Caco-2 (cell line): Measurements from ENCODE around the gene CFAP97. TPM values are rescaled to one million over a fixed set of nuclear protein-coding genes. Genes with fewer than 3 reads are reported as not detected.

Source experiments
- BruUV-seq: library from RNA; stranded (reverse); fragments of 400-500 nt; replicated peaks from 2 replicates; lab custom pipeline; 2021; lab: Mats Ljungman, UMichigan
- CTCF ChIA-PET: fragments of 300-600 bp; sonication (Branson Sonifier 250); formaldehyde crosslinking; loops from one replicate; lab custom pipeline; 2022; ENCODE audit warnings: antibody characterized with exemption; lab: Charles Lee
- POLR2A ChIA-PET: fragments of 300-600 bp; sonication (Branson Sonifier 250); formaldehyde crosslinking; loops from one replicate; lab custom pipeline; 2022; ENCODE audit warnings: antibody characterized with exemption; lab: Charles Lee
- DNase-seq, 2 experiments: peaks; one replicate each; pipeline versions ENCODE4 v3.0.0 to v3.0.0-alpha.2; 2020 to 2022
- H3K27me3 ChIP-seq: replicated peaks from 2 replicates; pipeline ENCODE4 v1.6.0; 2011; ENCODE audit warnings: low read length; ENCODE audit not compliant: control insufficient read depth, insufficient read depth
- H3K36me3 ChIP-seq: 2 replicates; pipeline ENCODE4 v1.5.1; 2011; ENCODE audit warnings: low read length; ENCODE audit not compliant: control insufficient read depth, insufficient read depth
- H3K4me1 ChIP-seq: fragments of 250-450 bp; sonication (Bioruptor Pico); 2 replicates; pipeline ENCODE4 v1.5.1; 2020; ENCODE audit warnings: mild to moderate bottlenecking
- H3K4me3 ChIP-seq: 2 replicates; pipeline ENCODE4 v1.5.1; 2011; ENCODE audit warnings: low read depth, mild to moderate bottlenecking, control low read depth, low read length
- H3K9me3 ChIP-seq: fragments of 250-450 bp; sonication (Bioruptor Pico); 2 replicates; pipeline ENCODE4 v1.5.1; 2020; ENCODE audit warnings: mild to moderate bottlenecking, moderate library complexity
- H3K27ac Mint-ChIP-seq: one replicate; pipeline ENCODE4 v1.8.0; 2022; ENCODE audit warnings: mixed read lengths; ENCODE audit not compliant: unreplicated experiment
- H3K27me3 Mint-ChIP-seq: one replicate; pipeline ENCODE4 v1.8.0; 2022; ENCODE audit warnings: mixed read lengths; ENCODE audit not compliant: insufficient read depth, unreplicated experiment
- H3K36me3 Mint-ChIP-seq: one replicate; pipeline ENCODE4 v1.8.0; 2022; ENCODE audit warnings: mild to moderate bottlenecking, mixed read lengths; ENCODE audit not compliant: insufficient read depth, unreplicated experiment
- H3K4me1 Mint-ChIP-seq: one replicate; pipeline ENCODE4 v1.8.0; 2022; ENCODE audit warnings: low read depth, mixed read lengths; ENCODE audit not compliant: unreplicated experiment
- H3K4me3 Mint-ChIP-seq: one replicate; pipeline ENCODE4 v1.8.0; 2022; ENCODE audit warnings: mild to moderate bottlenecking, moderate library complexity, mixed read lengths; ENCODE audit not compliant: unreplicated experiment
- H3K9me3 Mint-ChIP-seq: one replicate; pipeline ENCODE4 v1.8.0; 2022; ENCODE audit warnings: mixed read lengths; ENCODE audit not compliant: unreplicated experiment
- CTCF ChIP-seq, 2 experiments: fragments of 200-600 bp in 1 of 2; IDR thresholded peaks; 1 replicate in 1 of 2; 2 replicates in 1 of 2; pipeline versions ENCODE4 v1.5.1 to v1.8.0; 2011 to 2022; ENCODE audit warnings: antibody characterized with exemption in 1 of 2, control low read depth in 1 of 2, inconsistent platforms in 1 of 2, low read depth in 1 of 2, low read length in 1 of 2, mild to moderate bottlenecking in 1 of 2, moderate library complexity in 1 of 2; ENCODE audit not compliant: insufficient read depth in 1 of 2, severe bottlenecking in 1 of 2, unreplicated experiment in 1 of 2
- intact Hi-C: fragments of 100-400 bp; cut with micrococcal nuclease; formaldehyde crosslinking; loops from one replicate; pipeline ENCODE4 v1.10.0; 2022; ENCODE audit not compliant: unreplicated experiment
- total RNA-seq: library from RNA; stranded (reverse); gene quantifications from 2 replicates; pipeline ENCODE4 v1.2.3, GENCODE V29; 2022

CFAP97 gene
- total RNA-seq, 1 experiment from 2014 or later = 20.3 TPM

GRCh38 chr4:185113340-185113739 is 90.5 kb downstream of the CFAP97 start:
- peaks cover 6% of the 10 kb centered on the region for H3K4me1 Mint-ChIP-seq
- POLR2A ChIA-PET = no interaction called here
- no TSS peak for BruUV-seq

GRCh38 chr4:185112104-185112503 is 91.7 kb downstream of the CFAP97 start:
- peaks cover 4% of the 10 kb centered on the region for H3K36me3 Mint-ChIP-seq
- no peaks in the 10 kb centered on the region for H3K27me3 Mint-ChIP-seq
- peaks cover 10% of the 10 kb centered on the region for H3K9me3 Mint-ChIP-seq
- DNase-seq = no peak
- no TSS peak for BruUV-seq
- no peak overlapping the region for H3K27ac Mint-ChIP-seq
- no peaks in the 10 kb centered on the region for H3K36me3 ChIP-seq
- intact Hi-C loops = no loop called here
- ChIA-PET POLR2A (no interaction called here), CTCF (interaction anchor here (1.0 kb wide), 1 partner anchor 72 kb away, joined by 3 read pairs; no protein-coding TSS in a partner anchor)
- no peaks in the 10 kb centered on the region for H3K4me1 ChIP-seq
- no peak overlapping the region for H3K4me3 Mint-ChIP-seq
- no peaks in the 10 kb centered on the region for H3K9me3 ChIP-seq
- H3K4me3 ChIP-seq = no peak overlapping the region
- H3K4me1 Mint-ChIP-seq = peaks cover 6% of the 10 kb centered on the region
- no peak for TF ChIP-seq CTCF (IDR thresholded peaks at IDR 0.05; ENCODE audit: insufficient read depth in 1 of 2, low read depth in 1 of 2, low read length in 1 of 2, severe bottlenecking in 1 of 2, unreplicated experiment in 1 of 2)
- no peaks in the 10 kb centered on the region for H3K27me3 ChIP-seq

More at GRCh38 chr4:185113340-185113739, 90.5 kb downstream of the CFAP97 start:
- no peak for TF ChIP-seq CTCF (IDR thresholded peaks at IDR 0.05; ENCODE audit: insufficient read depth in 1 of 2, low read depth in 1 of 2, low read length in 1 of 2, severe bottlenecking in 1 of 2, unreplicated experiment in 1 of 2)
- Mint-ChIP-seq H3K4me3 (no peak overlapping the region), H3K9me3 (peaks cover 10% of the 10 kb centered on the region), H3K27me3 (no peaks in the 10 kb centered on the region), H3K27ac (no peak overlapping the region), H3K36me3 (peaks cover 4% of the 10 kb centered on the region)
- Histone ChIP-seq H3K36me3 (no peaks in the 10 kb centered on the region), H3K27me3 (no peaks in the 10 kb centered on the region), H3K4me3 (no peak overlapping the region), H3K9me3 (no peaks in the 10 kb centered on the region), H3K4me1 (no peaks in the 10 kb centered on the region)
- intact Hi-C loops = no loop called here
- DNase-seq = no peak
- CTCF ChIA-PET = no interaction called here

- no peaks in the 10 kb centered on the region for H3K4me1 Mint-ChIP-seq
- H3K4me3 Mint-ChIP-seq = no peak overlapping the region
- no peaks in the 10 kb centered on the region for H3K27me3 Mint-ChIP-seq
- no peak overlapping the region for H3K4me3 ChIP-seq
- ChIA-PET CTCF (interaction anchor here (1.2 kb wide), 1 partner anchor 14 kb away, joined by 7 read pairs; no protein-coding TSS in a partner anchor), POLR2A (no interaction called here)
- no peaks in the 10 kb centered on the region for H3K36me3 ChIP-seq
- DNase-seq = no peak
- H3K9me3 Mint-ChIP-seq = peaks cover 10% of the 10 kb centered on the region
- no TSS peak for BruUV-seq
- TF ChIP-seq CTCF (IDR thresholded peaks at IDR 0.05; ENCODE audit: insufficient read depth in 1 of 2, low read depth in 1 of 2, low read length in 1 of 2, severe bottlenecking in 1 of 2, unreplicated experiment in 1 of 2) = no peak
- H3K4me1 ChIP-seq = no peaks in the 10 kb centered on the region
- no peaks in the 10 kb centered on the region for H3K27me3 ChIP-seq
- H3K9me3 ChIP-seq = no peaks in the 10 kb centered on the region
- H3K36me3 Mint-ChIP-seq = no peaks in the 10 kb centered on the region
- intact Hi-C loops = no loop called here
- H3K27ac Mint-ChIP-seq = no peak overlapping the region
Observed at GRCh38 chr4:185110375-185110823, 93.4 kb downstream of the CFAP97 start.
